GM18867 (cell line): ENCODE measurements around the gene NXF3.
"Not testable (repeated sequence)": the region's sequence is repeated elsewhere in the genome, so short reads cannot be mapped to it uniquely, and the experiment has no call there.

ENCODE experiments used
- ATAC-seq: cut with Tn5 transposase; IDR thresholded peaks from one replicate; pipeline ENCODE4 v1.9.1; 2021; ENCODE audit warnings: mild to moderate bottlenecking, moderate library complexity; ENCODE audit not compliant: unreplicated experiment

Gene NXF3

GRCh38 chrX:103052625-103053024, 40.3 kb downstream of the NXF3 start:
- no peak for ATAC-seq

GRCh38 chrX:103051260-103051789, 41.6 kb downstream of the NXF3 start:
- no peak for ATAC-seq

GRCh38 chrX:103033371-103033770, 59.6 kb downstream of the NXF3 start:
- not testable (repeated sequence) for ATAC-seq
